Measurements from ENCODE around the gene CHRNE. TPM values are rescaled to one million over a fixed set of nuclear protein-coding genes. Genes with fewer than 3 reads are reported as not detected.
A peak's percentile ranks its signal among the peaks of the same experiment; 100 is the strongest.

Gene CHRNE
- total and polyA plus RNA-seq, 2 of the 13 experiments (the other 11 are each of a cell fraction or from before 2014, with no cell fraction given): 0.53 to 0.59 TPM

- 0 out of 2 replicates have a peak, but pooled peaks have one; percentile 28 for TF ChIP-seq SMAD1 (CRISPR knock-in tag; IDR thresholded peaks at IDR 0.05; ENCODE audit: borderline replicate concordance, low read depth)
- peak; percentile 85 for TF ChIP-seq GATAD1 (CRISPR knock-in tag; IDR thresholded peaks at IDR 0.05)
- TF ChIP-seq ZNF138 (CRISPR knock-in tag; IDR thresholded peaks at IDR 0.05; ENCODE audit: low read depth): no peak
- peak; percentile 86 for TF ChIP-seq TFDP2 (CRISPR knock-in tag; IDR thresholded peaks at IDR 0.05)
- no peak for TF ChIP-seq NFRKB (IDR thresholded peaks at IDR 0.05)
- TF ChIP-seq BCL3 (CRISPR knock-in tag; IDR thresholded peaks at IDR 0.05): no peak; the same call in 1 of the 2 replicates
- peak; percentile 59; the same call in 1 of the 2 replicates for TF ChIP-seq BRD4 (CRISPR knock-in tag; IDR thresholded peaks at IDR 0.05)
- TF ChIP-seq ZNF432 (CRISPR knock-in tag; IDR thresholded peaks at IDR 0.05; ENCODE audit: borderline replicate concordance): no peak
- TF ChIP-seq NFAT5 (CRISPR knock-in tag; IDR thresholded peaks at IDR 0.05): no peak
- peak; percentile 70 for TF ChIP-seq SALL1 (CRISPR knock-in tag; IDR thresholded peaks at IDR 0.05)
- TF ChIP-seq AGO2 (optimal IDR thresholded peaks at IDR 0.05; ENCODE audit: low read depth, low read length): peak; percentile 68
- 0 out of 2 replicates have a peak, but pooled peaks have one; percentile 9 for TF ChIP-seq ZNF121 (CRISPR knock-in tag; IDR thresholded peaks at IDR 0.05)
- TF ChIP-seq ZSCAN5A (CRISPR knock-in tag; IDR thresholded peaks at IDR 0.05; ENCODE audit: borderline replicate concordance): no peak
- no peak for TF ChIP-seq ZNF263 (CRISPR knock-in tag; IDR thresholded peaks at IDR 0.05)
- TF ChIP-seq ZNF597 (CRISPR knock-in tag; IDR thresholded peaks at IDR 0.05): no peak
- no peak for TF ChIP-seq HOMEZ (CRISPR knock-in tag; IDR thresholded peaks at IDR 0.05; ENCODE audit: low read depth)
These were observed 37.1 kb upstream of the CHRNE start, which contains the start of the genes RNF167 and SLC25A11 (continued) for GRCh38 chr17:4939796-4940554.
